SK-N-SH treated with all-trans-retinoic acid at 6 μM for 48 hours (cell line): Measurements from ENCODE around the gene MYLK.

ENCODE experiments used
- ATAC-seq: fragments of 200-7000 bp; cut with Tn5 transposase; 3 replicates; pipeline ENCODE4 v1.9.1; 2020; ENCODE audit warnings: mild to moderate bottlenecking, moderate library complexity
- BACH2 ChIP-seq: fragments of 250-450 bp; sonication (Bioruptor Pico); IDR thresholded peaks from 2 replicates; pipeline ENCODE4 v1.9.0; 2021; ENCODE audit warnings: mild to moderate bottlenecking, borderline replicate concordance
- CREB5 ChIP-seq: fragments of 250-450 bp; sonication (Bioruptor Pico); IDR thresholded peaks from 2 replicates; pipeline ENCODE4 v1.5.1; 2020; ENCODE audit warnings: low read depth, mild to moderate bottlenecking, moderate library complexity
- CSDC2 ChIP-seq: fragments of 250-450 bp; sonication (Bioruptor Pico); IDR thresholded peaks from 2 replicates; pipeline ENCODE4 v1.5.0; 2020; ENCODE audit warnings: mild to moderate bottlenecking, moderate library complexity
- CSRNP3 ChIP-seq: fragments of 250-450 bp; sonication (Bioruptor Pico); IDR thresholded peaks from 2 replicates; pipeline ENCODE4 v1.5.1; 2021; ENCODE audit warnings: mild to moderate bottlenecking, moderate library complexity
- GLIS3 ChIP-seq: fragments of 250-450 bp; sonication (Bioruptor Pico); IDR thresholded peaks from 2 replicates; pipeline ENCODE4 v1.5.0; 2020; ENCODE audit warnings: mild to moderate bottlenecking, moderate library complexity
- OSR1 ChIP-seq: fragments of 250-450 bp; sonication (Bioruptor Pico); IDR thresholded peaks from 2 replicates; pipeline ENCODE4 v1.8.0; 2022; ENCODE audit warnings: moderate library complexity, mild to moderate bottlenecking, inconsistent platforms
- PATZ1 ChIP-seq: fragments of 250-450 bp; sonication (Bioruptor Pico); IDR thresholded peaks from 2 replicates; pipeline ENCODE4 v1.8.0; 2020; ENCODE audit warnings: mild to moderate bottlenecking, moderate library complexity, borderline replicate concordance
- PPARA ChIP-seq: fragments of 250-450 bp; sonication (Bioruptor Pico); IDR thresholded peaks from 2 replicates; pipeline ENCODE4 v1.5.0; 2020; ENCODE audit warnings: mild to moderate bottlenecking, borderline replicate concordance
- RARB ChIP-seq: fragments of 250-450 bp; sonication (Bioruptor Pico); IDR thresholded peaks from 2 replicates; pipeline ENCODE4 v1.8.0; 2021; ENCODE audit warnings: mild to moderate bottlenecking, moderate library complexity
- TCF4 ChIP-seq: fragments of 250-450 bp; sonication (Bioruptor Pico); IDR thresholded peaks from 2 replicates; pipeline ENCODE4 v1.8.0; 2021; ENCODE audit warnings: mild to moderate bottlenecking, moderate library complexity, borderline replicate concordance
- TOX ChIP-seq: fragments of 250-450 bp; sonication (Bioruptor Pico); IDR thresholded peaks from 2 replicates; pipeline ENCODE4 v1.8.0; 2021; ENCODE audit warnings: mild to moderate bottlenecking, moderate library complexity, borderline replicate concordance
- TSHZ2 ChIP-seq: fragments of 250-450 bp; sonication (Bioruptor Pico); IDR thresholded peaks from 2 replicates; pipeline ENCODE4 v1.5.0; 2020; ENCODE audit warnings: mild to moderate bottlenecking, moderate library complexity
- ZFP3 ChIP-seq: fragments of 250-450 bp; sonication (Bioruptor Pico); IDR thresholded peaks from 2 replicates; pipeline ENCODE4 v1.5.0; 2020; ENCODE audit warnings: mild to moderate bottlenecking, moderate library complexity
- ZFP30 ChIP-seq: fragments of 450-650 bp; formaldehyde crosslinking; IDR thresholded peaks from 2 replicates; pipeline ENCODE4 v1.5.0; 2022; ENCODE audit warnings: mild to moderate bottlenecking, moderate library complexity
- ZNF565 ChIP-seq: fragments of 450-650 bp; formaldehyde crosslinking; conservative IDR thresholded peaks from 2 replicates; pipeline ENCODE4 v1.5.0; 2020; ENCODE audit warnings: low read depth, mild to moderate bottlenecking, moderate library complexity
- ZNF70 ChIP-seq: fragments of 450-650 bp; formaldehyde crosslinking; IDR thresholded peaks from 2 replicates; pipeline ENCODE4 v1.5.0; 2020; ENCODE audit warnings: mild to moderate bottlenecking, moderate library complexity
- ZNF8 ChIP-seq: fragments of 450-650 bp; formaldehyde crosslinking; IDR thresholded peaks from 2 replicates; pipeline ENCODE4 v1.5.0; 2020; ENCODE audit warnings: mild to moderate bottlenecking, moderate library complexity

Gene MYLK

GRCh38 chr3:123722456-123722855, 161.7 kb downstream of the MYLK start:
- no peak for TF ChIP-seq ZNF70 (CRISPR knock-in tag)
- ATAC-seq: no peak

- ATAC-seq: no peak
- TF ChIP-seq GLIS3 (CRISPR knock-in tag): no peak
- no peak for TF ChIP-seq RARB
- no peak for TF ChIP-seq TOX (CRISPR knock-in tag)
- no peak for TF ChIP-seq OSR1 (CRISPR knock-in tag)
- no peak for TF ChIP-seq PPARA
- no peak for TF ChIP-seq CSDC2 (CRISPR knock-in tag)
- TF ChIP-seq BACH2 (CRISPR knock-in tag): no peak
- TF ChIP-seq ZNF70 (CRISPR knock-in tag): no peak
- no peak for TF ChIP-seq TCF4 (CRISPR knock-in tag)
- TF ChIP-seq CREB5 (CRISPR knock-in tag): no peak
Measured at GRCh38 chr3:123722021-123722420, 162.1 kb downstream of the MYLK start.

GRCh38 chr3:123721095-123721689, 162.9 kb downstream of the MYLK start:
- peak; percentile 1; the same call in 1 of the 3 replicates for ATAC-seq

GRCh38 chr3:123720638-123721037, 163.5 kb downstream of the MYLK start:
- ATAC-seq: no peak
- TF ChIP-seq CREB5 (CRISPR knock-in tag): no peak
- no peak for TF ChIP-seq RARB
- TF ChIP-seq GLIS3 (CRISPR knock-in tag): no peak
- TF ChIP-seq TOX (CRISPR knock-in tag): no peak
- TF ChIP-seq TSHZ2 (CRISPR knock-in tag): no peak
- no peak for TF ChIP-seq ZNF70 (CRISPR knock-in tag)
- TF ChIP-seq CSDC2 (CRISPR knock-in tag): no peak
- no peak for TF ChIP-seq PATZ1
- no peak for TF ChIP-seq ZNF8 (CRISPR knock-in tag)
- TF ChIP-seq ZFP3: no peak
- no peak for TF ChIP-seq ZNF565 (CRISPR knock-in tag)

- TF ChIP-seq ZFP30 (CRISPR knock-in tag): no peak
- TF ChIP-seq CSRNP3 (CRISPR knock-in tag): no peak
- no peak for TF ChIP-seq CREB5 (CRISPR knock-in tag)
- TF ChIP-seq CSDC2 (CRISPR knock-in tag): no peak
- ATAC-seq: peak; percentile 21
Measured at GRCh38 chr3:123719862-123720453, 164.2 kb downstream of the MYLK start.

- peak; percentile 66 for ATAC-seq
Measured at GRCh38 chr3:123719061-123719756, 164.9 kb downstream of the MYLK start.
